Prostate gland (tissue), 2 donors: Measurements from ENCODE around the gene LYPD8.

Experiments
- POLR2A ChIP-seq: fragments of 450-650 bp; IDR thresholded peaks from one replicate; pipeline ENCODE4 v1.6.1; 2016; ENCODE audit warnings: antibody characterized with exemption, mild to moderate bottlenecking
- POLR2AphosphoS5 ChIP-seq: sonication (generic); formaldehyde crosslinking; IDR thresholded peaks from one replicate; pipeline ENCODE4 v1.6.1; 2017; ENCODE audit warnings: antibody characterized with exemption
- TF ChIP-seq, protein P1 (sequence below), 4 experiments: fragments of 200-600 bp in 2 of 4; fragments of 450-650 bp in 2 of 4; sonication (generic) in 2 of 4; IDR thresholded peaks; 1 replicate in 3 of 4; 2 replicates in 1 of 4; pipeline ENCODE4 v1.5.1; 2016 to 2019; ENCODE audit warnings: antibody characterized with exemption in 4 of 4, mild to moderate bottlenecking in 2 of 4, moderate library complexity in 2 of 4

DNA sequence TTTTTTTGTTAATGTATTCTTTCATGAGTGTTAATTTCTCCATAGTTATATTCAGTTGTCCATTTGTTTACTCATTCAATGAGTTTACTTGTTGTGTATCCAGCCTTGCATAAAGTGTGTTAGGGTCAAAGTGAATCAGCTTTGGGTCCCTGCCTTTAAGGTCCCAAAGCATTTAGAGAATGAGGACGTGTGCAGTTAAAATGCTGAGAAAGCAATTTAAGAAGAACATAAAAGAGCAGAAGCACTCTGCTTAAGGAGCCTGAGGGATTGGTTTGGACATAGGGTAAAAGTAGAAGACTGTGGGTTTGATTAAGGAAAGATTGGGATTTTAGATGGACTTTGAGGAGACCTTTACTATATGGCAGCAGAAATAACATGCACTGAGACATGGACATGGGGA lies 56.5 kb downstream of the LYPD8 start:
- TF ChIP-seq, protein P1, sequence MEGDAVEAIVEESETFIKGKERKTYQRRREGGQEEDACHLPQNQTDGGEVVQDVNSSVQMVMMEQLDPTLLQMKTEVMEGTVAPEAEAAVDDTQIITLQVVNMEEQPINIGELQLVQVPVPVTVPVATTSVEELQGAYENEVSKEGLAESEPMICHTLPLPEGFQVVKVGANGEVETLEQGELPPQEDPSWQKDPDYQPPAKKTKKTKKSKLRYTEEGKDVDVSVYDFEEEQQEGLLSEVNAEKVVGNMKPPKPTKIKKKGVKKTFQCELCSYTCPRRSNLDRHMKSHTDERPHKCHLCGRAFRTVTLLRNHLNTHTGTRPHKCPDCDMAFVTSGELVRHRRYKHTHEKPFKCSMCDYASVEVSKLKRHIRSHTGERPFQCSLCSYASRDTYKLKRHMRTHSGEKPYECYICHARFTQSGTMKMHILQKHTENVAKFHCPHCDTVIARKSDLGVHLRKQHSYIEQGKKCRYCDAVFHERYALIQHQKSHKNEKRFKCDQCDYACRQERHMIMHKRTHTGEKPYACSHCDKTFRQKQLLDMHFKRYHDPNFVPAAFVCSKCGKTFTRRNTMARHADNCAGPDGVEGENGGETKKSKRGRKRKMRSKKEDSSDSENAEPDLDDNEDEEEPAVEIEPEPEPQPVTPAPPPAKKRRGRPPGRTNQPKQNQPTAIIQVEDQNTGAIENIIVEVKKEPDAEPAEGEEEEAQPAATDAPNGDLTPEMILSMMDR (IDR thresholded peaks at IDR 0.05): no peak
- TF ChIP-seq POLR2A: no peak
- no peak for TF ChIP-seq POLR2AphosphoS5
